ENCODE results near the gene GPN1. TPM values are rescaled to one million over a fixed set of nuclear protein-coding genes. Genes with fewer than 3 reads are reported as not detected.

The GPN1 gene
- 10 to 100 TPM; 21.0 to 30.5 (median 24.2) TPM for total RNA-seq

GRCh38 chr2:27628767-27629709 lies at the start of gene GPN1, which contains the start of gene CCDC121:
GPN1 (plus strand) TSS chr2:27629050; CDS start chr2:27629059, 9 bp downstream.
CCDC121 (minus strand) TSS chr2:27629012; CDS start chr2:27627799, 1,213 bp downstream.
- peaks cover 33% of the 10 kb centered on the region for H3K4me1 ChIP-seq
- H3K27ac ChIP-seq, result peak within 1 kb of the TSS; percentile 79
- peak within 1 kb of the TSS; percentile 92 for H3K4me3 ChIP-seq
- under 1% methylated on average over 43 of the region's 44 CpGs for WGBS
- DNase-seq (ENCODE audit: low spot score in 2 of 2), result peak; percentile 94
- H3K36me3 ChIP-seq, result peaks cover 37% of the 10 kb centered on the region
- TF ChIP-seq POLR2AphosphoS5 (IDR thresholded peaks at IDR 0.05) (peak in 1 of 3 donors; percentile 25), EP300 (IDR thresholded peaks at IDR 0.05) (no peak), POLR2A (IDR thresholded peaks at IDR 0.05) (peak; percentile 35 to 74), CTCF (IDR thresholded peaks at IDR 0.05) (no peak)
- H3K9me3 ChIP-seq, result no peaks in the 10 kb centered on the region
- no peaks in the 10 kb centered on the region for H3K27me3 ChIP-seq

GRCh38 chr2:27581417-27582128 lies 47.3 kb upstream of the GPN1 start:
- no peaks in the 10 kb centered on the region for H3K36me3 ChIP-seq
- no peak overlapping the region for H3K27ac ChIP-seq
- H3K27me3 ChIP-seq, result no peaks in the 10 kb centered on the region
- H3K9me3 ChIP-seq, result peaks cover 8% of the 10 kb centered on the region
- no peak for TF ChIP-seq POLR2A (IDR thresholded peaks at IDR 0.05)
- no peak for TF ChIP-seq EP300 (IDR thresholded peaks at IDR 0.05)
- TF ChIP-seq CTCF (IDR thresholded peaks at IDR 0.05), result no peak
- TF ChIP-seq POLR2AphosphoS5 (IDR thresholded peaks at IDR 0.05), result no peak
- peaks cover 26% of the 10 kb centered on the region for H3K4me1 ChIP-seq
- DNase-seq (ENCODE audit: low spot score in 2 of 2), result no peak
- 95% methylated on average over 13 of the region's 19 CpGs for WGBS
- H3K4me3 ChIP-seq, result no peak overlapping the region

- DNase-seq (ENCODE audit: low spot score in 2 of 2), result peak in 1 of 2 donors; percentile 57
- H3K4me3 ChIP-seq, result peak overlapping the region; percentile 60
- H3K36me3 ChIP-seq, result no peaks in the 10 kb centered on the region
- H3K27me3 ChIP-seq, result no peaks in the 10 kb centered on the region
- WGBS, result 76% methylated on average over 12 of the region's 16 CpGs
- peaks cover 8% of the 10 kb centered on the region for H3K9me3 ChIP-seq
- H3K27ac ChIP-seq, result no peak overlapping the region
- H3K4me1 ChIP-seq, result peaks cover 26% of the 10 kb centered on the region
- TF ChIP-seq EP300 (IDR thresholded peaks at IDR 0.05) (no peak), CTCF (IDR thresholded peaks at IDR 0.05) (no peak), POLR2AphosphoS5 (IDR thresholded peaks at IDR 0.05) (no peak), POLR2A (IDR thresholded peaks at IDR 0.05) (no peak)
Observed at GRCh38 chr2:27582129-27582694, 46.6 kb upstream of the GPN1 start.

GRCh38 chr2:27582695-27583389 lies 46.0 kb upstream of the GPN1 start, which contains the start of gene ZNF512:
ZNF512 (plus strand) TSS chr2:27583042; CDS start chr2:27583113, 71 bp downstream.
- Histone ChIP-seq H3K27ac (peak within 1 kb of the TSS; percentile 5), H3K36me3 (no peaks in the 10 kb centered on the region), H3K4me1 (peaks cover 26% of the 10 kb centered on the region), H3K27me3 (no peaks in the 10 kb centered on the region), H3K9me3 (peaks cover 8% of the 10 kb centered on the region), H3K4me3 (peak within 1 kb of the TSS; percentile 60)
- DNase-seq (ENCODE audit: low spot score in 2 of 2), result peak; percentile 94 to 96
- 3% methylated on average over 37 of the region's 38 CpGs for WGBS
- peak in 1 of 2 donors; percentile 7 for TF ChIP-seq CTCF (IDR thresholded peaks at IDR 0.05)
- TF ChIP-seq POLR2A (IDR thresholded peaks at IDR 0.05), result peak in 1 of 2 donors; percentile 59
- TF ChIP-seq EP300 (IDR thresholded peaks at IDR 0.05), result no peak
- no peak for TF ChIP-seq POLR2AphosphoS5 (IDR thresholded peaks at IDR 0.05)
